ENCODE results near the gene PTPRK.

PTPRK gene

DNA sequence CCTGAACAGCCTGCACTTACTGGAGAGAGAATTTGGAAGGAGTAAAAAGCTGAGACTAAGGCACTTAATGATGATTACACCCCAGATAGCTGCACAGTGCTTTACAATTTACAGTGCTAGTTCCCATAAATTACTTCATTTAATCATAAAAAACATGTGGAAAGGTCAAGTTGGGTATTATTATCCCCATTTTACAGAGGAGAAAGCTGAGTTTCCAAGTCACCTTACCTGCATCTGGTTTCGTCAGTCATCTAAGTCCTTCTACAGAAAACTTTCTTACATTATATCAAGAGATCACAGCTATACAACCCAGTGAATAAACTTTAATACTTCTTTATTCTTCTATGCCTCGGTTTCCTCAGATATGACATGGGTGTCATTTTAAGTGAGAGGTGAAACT lies 3.3 kb downstream of the PTPRK start:
- TF ChIP-seq CTCF (IDR thresholded peaks at IDR 0.05; ENCODE audit: low read depth, low read length), result no peak
- DNase-seq (ENCODE audit: extremely low read depth, low read depth), result no peak

DNA sequence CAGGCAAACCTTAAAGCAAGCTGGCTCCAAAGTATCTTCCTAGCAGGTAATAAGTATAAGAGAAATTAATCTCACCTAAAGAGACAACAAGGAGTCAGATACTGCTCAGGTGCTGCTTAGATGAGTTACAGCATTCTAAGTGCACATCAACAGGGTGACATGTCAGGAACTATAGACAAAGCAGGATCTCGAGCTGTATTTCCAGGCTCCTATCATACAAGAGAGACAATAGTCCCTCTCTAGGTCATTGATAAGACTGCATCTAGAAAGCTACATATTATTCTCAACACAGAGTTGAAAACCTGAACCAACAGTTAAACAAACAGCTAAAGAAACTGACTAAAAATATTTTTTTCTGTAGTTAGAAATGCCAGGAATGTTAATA lies 3.9 kb downstream of the PTPRK start:
- DNase-seq (ENCODE audit: extremely low read depth, low read depth), result no peak

GRCh38 chr6:128515550-128516513 lies 4.6 kb downstream of the PTPRK start:
- TF ChIP-seq CTCF (IDR thresholded peaks at IDR 0.05; ENCODE audit: low read depth, low read length), result no peak
- DNase-seq (ENCODE audit: extremely low read depth, low read depth), result no peak

More for the DNA sequence above, 3.9 kb downstream of the PTPRK start:
- peak; percentile 29 for TF ChIP-seq CTCF (IDR thresholded peaks at IDR 0.05; ENCODE audit: low read depth, low read length)

GRCh38 chr6:128513878-128514277 lies 6.5 kb downstream of the PTPRK start:
- DNase-seq (ENCODE audit: extremely low read depth, low read depth), result no peak
- no peak for TF ChIP-seq CTCF (IDR thresholded peaks at IDR 0.05; ENCODE audit: low read depth, low read length)

DNA sequence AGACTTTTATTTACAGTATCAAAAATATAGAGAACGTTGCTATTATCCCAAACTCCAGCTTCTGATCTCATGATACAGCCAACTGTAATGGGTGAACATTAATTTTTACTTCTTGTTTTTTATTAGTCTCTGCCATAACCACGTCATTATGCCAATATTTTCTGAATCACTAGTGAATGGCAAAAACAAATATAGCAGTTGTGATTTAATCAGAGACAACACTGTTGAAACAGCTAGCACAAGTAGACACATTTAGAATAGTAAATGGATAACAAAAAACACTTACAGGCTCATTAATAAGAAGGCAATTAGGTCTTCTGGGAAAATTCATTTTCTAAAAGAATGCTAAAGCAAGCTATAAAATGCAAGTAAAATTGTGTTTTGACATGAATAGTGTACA lies 8.1 kb downstream of the PTPRK start:
- DNase-seq (ENCODE audit: extremely low read depth, low read depth), result no peak
- TF ChIP-seq CTCF (IDR thresholded peaks at IDR 0.05; ENCODE audit: low read depth, low read length), result no peak

DNA sequence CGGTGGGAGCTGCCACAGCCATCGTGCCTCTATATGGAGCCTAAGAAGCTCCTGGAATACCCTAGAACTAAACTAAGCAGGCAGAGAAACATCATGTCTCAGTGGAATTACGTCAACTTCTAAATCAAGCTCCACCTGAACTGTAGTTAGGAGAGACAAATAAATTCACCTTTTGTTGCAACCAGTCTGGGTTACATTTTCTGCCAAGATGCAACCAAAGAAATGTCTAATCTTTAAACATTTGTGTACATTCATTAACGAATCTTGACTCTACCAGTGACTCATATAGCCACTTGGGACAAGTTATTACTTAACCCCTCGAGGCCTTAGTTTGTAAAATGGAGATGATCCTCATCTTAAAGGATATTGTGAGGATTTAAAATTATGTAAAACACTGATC lies 8.9 kb downstream of the PTPRK start:
- no peak for TF ChIP-seq CTCF (IDR thresholded peaks at IDR 0.05; ENCODE audit: low read depth, low read length)
- no peak for DNase-seq (ENCODE audit: extremely low read depth, low read depth)

DNA sequence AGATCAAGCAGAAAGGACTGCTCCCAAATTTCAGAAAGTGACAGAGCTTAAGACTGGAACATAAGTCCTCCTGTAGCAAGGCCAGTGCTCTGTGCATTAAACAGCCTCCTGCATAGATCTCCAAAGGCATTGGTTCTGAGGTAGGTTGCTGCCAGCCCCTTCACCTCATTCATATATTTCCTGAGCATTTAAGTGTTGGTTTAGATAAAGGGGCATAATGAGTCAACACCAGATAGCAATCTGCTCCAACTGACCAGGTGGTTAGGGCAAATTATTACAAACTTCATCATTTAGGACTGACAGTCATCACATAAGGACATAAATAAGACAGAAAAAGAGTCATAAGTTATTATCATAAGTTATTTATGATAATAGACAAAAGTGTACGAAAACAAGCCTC lies 10.7 kb downstream of the PTPRK start:
- no peak for DNase-seq (ENCODE audit: extremely low read depth, low read depth)
- TF ChIP-seq CTCF (IDR thresholded peaks at IDR 0.05; ENCODE audit: low read depth, low read length), result no peak

All from AG09319 (cell line).